Caco-2 (cell line): Measurements from ENCODE around the gene KTI12. TPM values are rescaled to one million over a fixed set of nuclear protein-coding genes. Genes with fewer than 3 reads are reported as not detected.
A peak's percentile ranks its signal among the peaks of the same experiment; 100 is the strongest.

Experiments
- BruUV-seq: library from RNA; stranded (reverse); fragments of 400-500 nt; replicated peaks from 2 replicates; lab custom pipeline; 2021; lab: Mats Ljungman, UMichigan
- CTCF ChIA-PET: fragments of 300-600 bp; sonication (Branson Sonifier 250); formaldehyde crosslinking; loops from one replicate; lab custom pipeline; 2022; ENCODE audit warnings: antibody characterized with exemption; lab: Charles Lee
- POLR2A ChIA-PET: fragments of 300-600 bp; sonication (Branson Sonifier 250); formaldehyde crosslinking; loops from one replicate; lab custom pipeline; 2022; ENCODE audit warnings: antibody characterized with exemption; lab: Charles Lee
- DNase-seq, 2 experiments: peaks; one replicate each; pipeline versions ENCODE4 v3.0.0 to v3.0.0-alpha.2; 2020 to 2022
- H3K27me3 ChIP-seq: replicated peaks from 2 replicates; pipeline ENCODE4 v1.6.0; 2011; ENCODE audit warnings: low read length; ENCODE audit not compliant: control insufficient read depth, insufficient read depth
- H3K36me3 ChIP-seq: 2 replicates; pipeline ENCODE4 v1.5.1; 2011; ENCODE audit warnings: low read length; ENCODE audit not compliant: control insufficient read depth, insufficient read depth
- H3K4me1 ChIP-seq: fragments of 250-450 bp; sonication (Bioruptor Pico); 2 replicates; pipeline ENCODE4 v1.5.1; 2020; ENCODE audit warnings: mild to moderate bottlenecking
- H3K4me3 ChIP-seq: 2 replicates; pipeline ENCODE4 v1.5.1; 2011; ENCODE audit warnings: low read depth, mild to moderate bottlenecking, control low read depth, low read length
- H3K9me3 ChIP-seq: fragments of 250-450 bp; sonication (Bioruptor Pico); 2 replicates; pipeline ENCODE4 v1.5.1; 2020; ENCODE audit warnings: mild to moderate bottlenecking, moderate library complexity
- H3K27ac Mint-ChIP-seq: one replicate; pipeline ENCODE4 v1.8.0; 2022; ENCODE audit warnings: mixed read lengths; ENCODE audit not compliant: unreplicated experiment
- H3K27me3 Mint-ChIP-seq: one replicate; pipeline ENCODE4 v1.8.0; 2022; ENCODE audit warnings: mixed read lengths; ENCODE audit not compliant: insufficient read depth, unreplicated experiment
- H3K36me3 Mint-ChIP-seq: one replicate; pipeline ENCODE4 v1.8.0; 2022; ENCODE audit warnings: mild to moderate bottlenecking, mixed read lengths; ENCODE audit not compliant: insufficient read depth, unreplicated experiment
- H3K4me1 Mint-ChIP-seq: one replicate; pipeline ENCODE4 v1.8.0; 2022; ENCODE audit warnings: low read depth, mixed read lengths; ENCODE audit not compliant: unreplicated experiment
- H3K4me3 Mint-ChIP-seq: one replicate; pipeline ENCODE4 v1.8.0; 2022; ENCODE audit warnings: mild to moderate bottlenecking, moderate library complexity, mixed read lengths; ENCODE audit not compliant: unreplicated experiment
- H3K9me3 Mint-ChIP-seq: one replicate; pipeline ENCODE4 v1.8.0; 2022; ENCODE audit warnings: mixed read lengths; ENCODE audit not compliant: unreplicated experiment
- intact Hi-C: fragments of 100-400 bp; cut with micrococcal nuclease; formaldehyde crosslinking; loops from one replicate; pipeline ENCODE4 v1.10.0; 2022; ENCODE audit not compliant: unreplicated experiment
- total RNA-seq: library from RNA; stranded (reverse); gene quantifications from 2 replicates; pipeline ENCODE4 v1.2.3, GENCODE V29; 2022
- TF ChIP-seq, protein P1 (sequence below), 2 experiments: fragments of 200-600 bp in 1 of 2; IDR thresholded peaks; 1 replicate in 1 of 2; 2 replicates in 1 of 2; pipeline versions ENCODE4 v1.5.1 to v1.8.0; 2011 to 2022; ENCODE audit warnings: antibody characterized with exemption in 1 of 2, control low read depth in 1 of 2, inconsistent platforms in 1 of 2, low read depth in 1 of 2, low read length in 1 of 2, mild to moderate bottlenecking in 1 of 2, moderate library complexity in 1 of 2; ENCODE audit not compliant: insufficient read depth in 1 of 2, severe bottlenecking in 1 of 2, unreplicated experiment in 1 of 2

KTI12 gene
- total RNA-seq, 1 experiment from 2014 or later: 11.8 TPM

DNA sequence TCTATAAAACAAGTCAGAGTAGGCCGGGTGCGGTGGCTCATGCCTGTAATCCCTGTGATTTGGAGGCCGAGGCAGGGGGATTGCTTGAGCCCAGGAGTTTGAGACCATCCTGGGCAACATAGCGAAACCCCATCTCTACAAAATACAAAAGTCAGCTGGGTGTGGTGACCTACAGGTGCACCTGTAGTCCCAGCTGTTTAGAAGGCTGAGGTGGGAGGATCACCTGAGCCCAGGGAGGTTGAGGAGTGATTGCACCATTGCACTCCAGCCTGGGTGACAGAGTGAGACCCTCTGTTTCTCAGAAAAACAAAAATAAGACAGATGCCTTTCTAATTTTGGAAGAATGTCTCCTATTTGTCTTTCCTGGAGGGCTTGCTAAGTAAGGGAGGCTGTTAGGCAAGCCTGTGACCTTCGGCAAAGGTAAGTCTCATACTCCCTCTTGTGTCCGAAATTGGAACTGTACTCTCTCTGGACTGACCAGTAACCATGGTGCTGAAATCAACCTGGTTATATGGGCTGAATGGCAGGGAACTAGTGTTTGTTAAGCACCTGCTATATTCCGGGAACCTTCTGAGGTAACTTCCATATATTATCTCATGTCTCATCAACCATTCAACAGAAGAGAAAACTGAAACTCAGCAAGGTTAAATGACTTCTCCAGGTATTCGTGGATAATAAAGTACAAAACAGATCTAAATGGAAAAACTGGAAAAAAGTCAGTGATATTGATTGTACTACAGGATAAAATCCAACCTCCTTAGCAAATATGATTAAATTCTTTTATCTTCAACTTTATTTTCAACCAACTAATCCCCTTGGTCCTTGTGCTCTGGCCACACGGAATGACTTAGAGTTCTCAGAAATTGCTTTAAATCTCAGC lies 31.3 kb downstream of the KTI12 start:
- Mint-ChIP-seq H3K4me1 (peaks cover 7% of the 10 kb centered on the region), H3K27ac (peak overlapping the region; percentile 6), H3K36me3 (no peaks in the 10 kb centered on the region), H3K27me3 (no peaks in the 10 kb centered on the region), H3K9me3 (no peaks in the 10 kb centered on the region), H3K4me3 (no peak overlapping the region)
- intact Hi-C loops: loop anchor here (1.0 kb wide), 1 partner anchor 105 kb away; no protein-coding TSS in a partner anchor
- peak; percentile 69 to 90 for DNase-seq
- Histone ChIP-seq H3K4me3 (no peak overlapping the region), H3K36me3 (no peaks in the 10 kb centered on the region), H3K4me1 (peaks cover 18% of the 10 kb centered on the region), H3K9me3 (no peaks in the 10 kb centered on the region), H3K27me3 (no peaks in the 10 kb centered on the region)
- CTCF ChIA-PET: interaction anchor here (1.0 kb wide), 1 partner anchor 105 kb away, joined by 5 read pairs; no protein-coding TSS in a partner anchor
- POLR2A ChIA-PET: no interaction called here
- TF ChIP-seq, protein P1, sequence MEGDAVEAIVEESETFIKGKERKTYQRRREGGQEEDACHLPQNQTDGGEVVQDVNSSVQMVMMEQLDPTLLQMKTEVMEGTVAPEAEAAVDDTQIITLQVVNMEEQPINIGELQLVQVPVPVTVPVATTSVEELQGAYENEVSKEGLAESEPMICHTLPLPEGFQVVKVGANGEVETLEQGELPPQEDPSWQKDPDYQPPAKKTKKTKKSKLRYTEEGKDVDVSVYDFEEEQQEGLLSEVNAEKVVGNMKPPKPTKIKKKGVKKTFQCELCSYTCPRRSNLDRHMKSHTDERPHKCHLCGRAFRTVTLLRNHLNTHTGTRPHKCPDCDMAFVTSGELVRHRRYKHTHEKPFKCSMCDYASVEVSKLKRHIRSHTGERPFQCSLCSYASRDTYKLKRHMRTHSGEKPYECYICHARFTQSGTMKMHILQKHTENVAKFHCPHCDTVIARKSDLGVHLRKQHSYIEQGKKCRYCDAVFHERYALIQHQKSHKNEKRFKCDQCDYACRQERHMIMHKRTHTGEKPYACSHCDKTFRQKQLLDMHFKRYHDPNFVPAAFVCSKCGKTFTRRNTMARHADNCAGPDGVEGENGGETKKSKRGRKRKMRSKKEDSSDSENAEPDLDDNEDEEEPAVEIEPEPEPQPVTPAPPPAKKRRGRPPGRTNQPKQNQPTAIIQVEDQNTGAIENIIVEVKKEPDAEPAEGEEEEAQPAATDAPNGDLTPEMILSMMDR (IDR thresholded peaks at IDR 0.05; ENCODE audit: insufficient read depth in 1 of 2, low read depth in 1 of 2, low read length in 1 of 2, severe bottlenecking in 1 of 2, unreplicated experiment in 1 of 2): peak; percentile 63 to 89
- BruUV-seq: no TSS peak

DNA sequence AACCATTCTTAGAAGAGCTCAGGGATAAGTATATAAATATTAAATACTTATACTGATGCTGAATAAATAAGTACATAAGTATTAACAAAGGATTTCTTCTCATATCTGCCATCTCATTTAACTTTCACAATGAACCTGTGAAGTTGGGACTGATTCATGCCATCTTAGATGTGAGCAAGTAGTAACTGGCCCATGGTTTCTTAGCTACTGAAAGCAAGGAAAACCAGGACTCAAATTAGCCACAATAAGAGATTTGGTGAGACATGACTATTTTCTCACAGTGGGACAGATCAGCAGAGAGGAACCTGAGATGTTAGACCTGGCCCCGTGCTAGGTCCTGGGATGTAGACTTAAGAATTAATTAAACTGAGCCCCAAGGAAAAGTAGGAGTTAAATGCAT lies 34.9 kb downstream of the KTI12 start:
- CTCF ChIA-PET: no interaction called here
- POLR2A ChIA-PET: no interaction called here
- DNase-seq: no peak
- Mint-ChIP-seq H3K36me3 (no peaks in the 10 kb centered on the region), H3K4me1 (no peaks in the 10 kb centered on the region), H3K27ac (no peak overlapping the region), H3K9me3 (no peaks in the 10 kb centered on the region), H3K4me3 (no peak overlapping the region), H3K27me3 (no peaks in the 10 kb centered on the region)
- H3K36me3 ChIP-seq: no peaks in the 10 kb centered on the region
- intact Hi-C loops: loop anchor here (5.0 kb wide), 1 partner anchor 191 kb away; no protein-coding TSS in a partner anchor
- no TSS peak for BruUV-seq
- no peaks in the 10 kb centered on the region for H3K9me3 ChIP-seq
- no peaks in the 10 kb centered on the region for H3K4me1 ChIP-seq
- TF ChIP-seq, protein P1 (IDR thresholded peaks at IDR 0.05; ENCODE audit: insufficient read depth in 1 of 2, low read depth in 1 of 2, low read length in 1 of 2, severe bottlenecking in 1 of 2, unreplicated experiment in 1 of 2): no peak
- no peak overlapping the region for H3K4me3 ChIP-seq
- H3K27me3 ChIP-seq: no peaks in the 10 kb centered on the region

DNA sequence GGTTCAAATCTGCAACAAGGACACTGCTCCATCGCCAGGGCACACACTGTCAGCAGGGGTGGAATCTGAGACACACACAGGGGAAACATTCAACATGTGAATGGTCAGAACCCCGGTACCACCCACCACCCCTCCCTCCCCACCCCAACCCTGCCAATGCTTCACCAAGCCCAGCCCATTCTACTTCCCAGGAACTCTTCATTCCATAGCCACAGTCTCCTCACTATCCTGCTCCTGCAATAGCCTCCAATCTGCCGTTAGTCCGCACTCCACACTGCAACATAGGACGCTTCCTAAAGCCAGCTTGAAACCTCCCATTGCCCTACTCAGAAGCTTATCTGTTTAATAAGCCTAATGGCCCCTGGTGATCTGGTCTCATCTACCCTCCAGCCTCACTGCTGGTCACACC lies 35.6 kb downstream of the KTI12 start:
- no peak overlapping the region for H3K27ac Mint-ChIP-seq
- no TSS peak for BruUV-seq
- no peak overlapping the region for H3K4me3 Mint-ChIP-seq
- no peaks in the 10 kb centered on the region for H3K4me1 ChIP-seq
- H3K36me3 ChIP-seq: no peaks in the 10 kb centered on the region
- TF ChIP-seq, protein P1 (IDR thresholded peaks at IDR 0.05; ENCODE audit: insufficient read depth in 1 of 2, low read depth in 1 of 2, low read length in 1 of 2, severe bottlenecking in 1 of 2, unreplicated experiment in 1 of 2): no peak
- intact Hi-C loops: loop anchor here (5.0 kb wide), 1 partner anchor 191 kb away; no protein-coding TSS in a partner anchor
- no peaks in the 10 kb centered on the region for H3K27me3 ChIP-seq
- H3K9me3 Mint-ChIP-seq: no peaks in the 10 kb centered on the region
- no peak for DNase-seq
- no peaks in the 10 kb centered on the region for H3K4me1 Mint-ChIP-seq
- H3K36me3 Mint-ChIP-seq: no peaks in the 10 kb centered on the region
- no peaks in the 10 kb centered on the region for H3K27me3 Mint-ChIP-seq
- no peak overlapping the region for H3K4me3 ChIP-seq
- H3K9me3 ChIP-seq: no peaks in the 10 kb centered on the region
- POLR2A ChIA-PET: no interaction called here
- CTCF ChIA-PET: no interaction called here
